Peyer's patch (tissue), 4 donors: ENCODE results near the gene CAMP. TPM values are rescaled to one million over a fixed set of nuclear protein-coding genes. Genes with fewer than 3 reads are reported as not detected.
A peak's percentile ranks its signal among the peaks of the same experiment; 100 is the strongest.
"Not testable (repeated sequence)": the region's sequence is repeated elsewhere in the genome, so short reads cannot be mapped to it uniquely, and the experiment has no call there.

Experiments
- DNase-seq, 3 donors: peaks; one replicate each; pipeline ENCODE4 v3.0.0-alpha.2; 2017 to 2019
- H3K27ac ChIP-seq, 4 donors: fragments of 200-600 bp; sonication (generic); one replicate each; pipeline ENCODE4 v1.5.1; 2016 to 2019
- H3K27me3 ChIP-seq, 2 donors: fragments of 200-600 bp; sonication (generic); one replicate each; pipeline ENCODE4 v1.5.1; 2019
- H3K36me3 ChIP-seq, 3 donors: fragments of 200-600 bp; sonication (generic); one replicate each; pipeline ENCODE4 v1.5.1; 2016 to 2019
- H3K4me1 ChIP-seq, 4 donors: fragments of 200-600 bp; sonication (generic); one replicate each; pipeline ENCODE4 v1.5.1; 2016 to 2019
- H3K4me3 ChIP-seq, 4 donors: fragments of 200-600 bp; sonication (generic); 1 replicate in 3 of 4; 2 replicates in 1 of 4; pipeline ENCODE4 v1.5.1; 2016 to 2019; ENCODE audit warnings: mild to moderate bottlenecking in 1 of 4
- H3K9me3 ChIP-seq, 4 donors: fragments of 200-600 bp; sonication (generic); one replicate each; pipeline ENCODE4 v1.5.1; 2016 to 2019; ENCODE audit warnings: mild to moderate bottlenecking in 1 of 4
- CTCF ChIP-seq, 6 experiments: fragments of 450-650 bp in 4 of 6; fragments of 200-600 bp in 2 of 6; sonication (generic) in 1 of 6; IDR thresholded peaks; one replicate each; pipeline ENCODE4 v1.5.1; 2017 to 2019; ENCODE audit warnings: antibody characterized with exemption in 6 of 6, mild to moderate bottlenecking in 3 of 6, moderate library complexity in 1 of 6
- POLR2A ChIP-seq, 2 donors: fragments of 450-650 bp; IDR thresholded peaks; one replicate each; pipeline ENCODE4 v1.5.1; 2017; ENCODE audit warnings: antibody characterized with exemption in 2 of 2, mild to moderate bottlenecking in 2 of 2, moderate library complexity in 2 of 2
- total RNA-seq, 4 donors: library from RNA; depleted of rRNA; stranded (reverse); fragments of >200 nt; gene quantifications; one replicate each; pipeline ENCODE4 v1.1.0, GENCODE V29; 2016

CAMP gene
- total RNA-seq, 4 donors from 2014 or later, result not detected

- Histone ChIP-seq H3K9me3 (no peaks in the 10 kb centered on the region), H3K27me3 (no peaks in the 10 kb centered on the region), H3K27ac (peak overlapping the region; percentile 50 to 89 (median 72)), H3K4me3 (peak overlapping the region in 2 of 4 donors; percentile 25 to 32), H3K4me1 (peaks cover 0 to 17% (median 2%) of the 10 kb centered on the region in 4 donors), H3K36me3 (peaks cover 0 to 18% (median 0%) of the 10 kb centered on the region in 3 donors)
- peak; percentile 54 to 90 (median 76) for DNase-seq
- peak in 1 of 2 donors; percentile 60 for TF ChIP-seq POLR2A (IDR thresholded peaks at IDR 0.05)
- TF ChIP-seq CTCF (IDR thresholded peaks at IDR 0.05), result no peak
These were observed 45.2 kb downstream of the CAMP start for GRCh38 chr3:48268381-48268935.

GRCh38 chr3:48268936-48269561 lies 45.8 kb downstream of the CAMP start:
- TF ChIP-seq POLR2A (IDR thresholded peaks at IDR 0.05) (no peak), CTCF (IDR thresholded peaks at IDR 0.05) (no peak)
- H3K36me3 ChIP-seq, result peaks cover 0 to 16% (median 0%) of the 10 kb centered on the region in 3 donors
- H3K27ac ChIP-seq, result peak overlapping the region; percentile 50 to 89 (median 72)
- H3K4me3 ChIP-seq, result peak overlapping the region in 2 of 4 donors; percentile 25 to 32
- H3K9me3 ChIP-seq, result no peaks in the 10 kb centered on the region
- H3K27me3 ChIP-seq, result no peaks in the 10 kb centered on the region
- peaks cover 0 to 17% (median 2%) of the 10 kb centered on the region in 4 donors for H3K4me1 ChIP-seq
- DNase-seq, result peak in 2 of 3 donors; percentile 48 to 55

GRCh38 chr3:48269592-48269991 lies 46.3 kb downstream of the CAMP start:
- H3K4me3 ChIP-seq, result no peak overlapping the region
- DNase-seq, result no peak
- TF ChIP-seq POLR2A (IDR thresholded peaks at IDR 0.05), result no peak
- TF ChIP-seq CTCF (IDR thresholded peaks at IDR 0.05), result no peak
- H3K4me1 ChIP-seq, result peaks cover 0 to 17% (median 2%) of the 10 kb centered on the region in 4 donors
- H3K9me3 ChIP-seq, result no peaks in the 10 kb centered on the region
- peaks cover 0 to 11% (median 0%) of the 10 kb centered on the region in 3 donors for H3K36me3 ChIP-seq
- no peaks in the 10 kb centered on the region for H3K27me3 ChIP-seq
- H3K27ac ChIP-seq, result peak overlapping the region; percentile 50 to 89 (median 72)

- H3K27ac ChIP-seq, result no peak overlapping the region
- TF ChIP-seq POLR2A (IDR thresholded peaks at IDR 0.05), result no peak
- TF ChIP-seq CTCF (IDR thresholded peaks at IDR 0.05), result no peak
- H3K36me3 ChIP-seq, result peaks cover 0 to 9% (median 0%) of the 10 kb centered on the region in 3 donors
These were observed 47.0 kb downstream of the CAMP start for GRCh38 chr3:48270306-48270705.

GRCh38 chr3:48271223-48271622 lies 47.9 kb downstream of the CAMP start:
- not testable (repeated sequence) for H3K27ac ChIP-seq, DNase-seq, H3K4me3 ChIP-seq

More at GRCh38 chr3:48270306-48270705, 47.0 kb downstream of the CAMP start:
- Histone ChIP-seq H3K9me3 (no peaks in the 10 kb centered on the region), H3K4me1 (peaks cover 0 to 17% (median 2%) of the 10 kb centered on the region in 4 donors), H3K4me3 (no peak overlapping the region), H3K27me3 (no peaks in the 10 kb centered on the region)
- no peak for DNase-seq

More at GRCh38 chr3:48271223-48271622, 47.9 kb downstream of the CAMP start:
- not testable (repeated sequence) for H3K36me3 ChIP-seq, H3K27me3 ChIP-seq, H3K9me3 ChIP-seq
- H3K4me1 ChIP-seq, result peaks cover 0 to 17% (median 2%) of the 10 kb centered on the region in 4 donors
